GM20431 (cell line): ENCODE measurements around the gene DTX3.

ENCODE experiments used
- in situ Hi-C: fragments of 300-500 bp; cut with MseI, MboI; formaldehyde crosslinking; loops from one replicate; pipeline ENCODE4 v1.15.0; 2020; ENCODE audit warnings: low sequenced_read_pairs; ENCODE audit not compliant: unreplicated experiment

Gene DTX3

GRCh38 chr12:57604992-57605810 lies 577 bp downstream of the DTX3 start:
- in situ Hi-C loops = no loop called here

GRCh38 chr12:57605811-57606311 lies 1.2 kb downstream of the DTX3 start:
- in situ Hi-C loops = no loop called here

- in situ Hi-C loops = no loop called here
Observed at GRCh38 chr12:57606399-57606798, 1.8 kb downstream of the DTX3 start.

- in situ Hi-C loops = no loop called here
Observed at GRCh38 chr12:57606821-57607220, 2.2 kb downstream of the DTX3 start.

GRCh38 chr12:57607958-57608663 lies 3.5 kb downstream of the DTX3 start:
- in situ Hi-C loops = no loop called here

GRCh38 chr12:57609101-57609780 lies 4.6 kb downstream of the DTX3 start:
- in situ Hi-C loops = no loop called here

GRCh38 chr12:57609781-57610553 lies 5.3 kb downstream of the DTX3 start:
- in situ Hi-C loops = no loop called here

GRCh38 chr12:57610554-57611107 lies 6.0 kb downstream of the DTX3 start:
- in situ Hi-C loops = no loop called here

- in situ Hi-C loops = no loop called here
Observed at GRCh38 chr12:57611108-57611826, 6.6 kb downstream of the DTX3 start, which contains the start of gene ARHGEF25. TSS of gene ARHGEF25 (plus strand) at chr12:57611435. CDS start at chr12:57611895, 460 bp downstream.

- in situ Hi-C loops = no loop called here
Observed at GRCh38 chr12:57611827-57612710, 7.4 kb downstream of the DTX3 start.

- in situ Hi-C loops = no loop called here
Observed at GRCh38 chr12:57612711-57613426, 8.2 kb downstream of the DTX3 start.

- in situ Hi-C loops = no loop called here
Observed at GRCh38 chr12:57613427-57614109, 8.9 kb downstream of the DTX3 start.

GRCh38 chr12:57614178-57614947 lies 9.7 kb downstream of the DTX3 start:
- in situ Hi-C loops = no loop called here

- in situ Hi-C loops = no loop called here
Observed at GRCh38 chr12:57614948-57615500, 10.4 kb downstream of the DTX3 start.

GRCh38 chr12:57615637-57616036 lies 11.0 kb downstream of the DTX3 start:
- in situ Hi-C loops = no loop called here
